GM12878 (cell line): ENCODE data around the gene NPW. TPM values are rescaled to one million over a fixed set of nuclear protein-coding genes. Genes with fewer than 3 reads are reported as not detected.

Experiments used
- CREM ChIP-seq: IDR thresholded peaks from 2 replicates; pipeline ENCODE4 v1.6.1; 2014; ENCODE audit warnings: antibody characterized with exemption, low read depth
- FOXK2 ChIP-seq: fragments of 450-650 bp; IDR thresholded peaks from 2 replicates; pipeline ENCODE4 v1.6.1; 2017; ENCODE audit warnings: mild to moderate bottlenecking, moderate library complexity
- HDAC2 ChIP-seq: fragments of 200-600 bp; sonication (generic); IDR thresholded peaks from 2 replicates; pipeline ENCODE4 v1.6.1; 2017
- IKZF2 ChIP-seq, 2 experiments: fragments of 450-650 bp; IDR thresholded peaks; 2 replicates each; pipeline ENCODE4 v1.6.1; 2017; ENCODE audit warnings: mild to moderate bottlenecking in 2 of 2, moderate library complexity in 2 of 2
- LARP7 ChIP-seq: fragments of 450-650 bp; IDR thresholded peaks from 2 replicates; pipeline ENCODE4 v1.6.1; 2017; ENCODE audit warnings: mild to moderate bottlenecking
- MYC ChIP-seq: IDR thresholded peaks from 2 replicates; pipeline ENCODE4 v1.6.1; 2011; ENCODE audit warnings: mild to moderate bottlenecking, low read length, moderate library complexity, inconsistent platforms; ENCODE audit not compliant: insufficient read depth, insufficient replicate concordance, insufficient read length, severe bottlenecking
- NFIC ChIP-seq: IDR thresholded peaks from 2 replicates; pipeline ENCODE4 v1.6.1; 2012; ENCODE audit warnings: low read depth, mild to moderate bottlenecking, inconsistent platforms, low read length, moderate library complexity
- SMARCA5 ChIP-seq: fragments of 450-650 bp; IDR thresholded peaks from 2 replicates; pipeline ENCODE4 v1.6.1; 2017; ENCODE audit warnings: mild to moderate bottlenecking
- SP1 ChIP-seq: IDR thresholded peaks from one replicate; pipeline ENCODE4 v1.6.1; 2011; ENCODE audit warnings: low read depth, low read length
- SREBF1 ChIP-seq: IDR thresholded peaks from 2 replicates; pipeline ENCODE4 v1.6.1; 2012; ENCODE audit warnings: mild to moderate bottlenecking, low read length
- TBL1XR1 ChIP-seq: IDR thresholded peaks from 2 replicates; pipeline ENCODE4 v1.6.1; 2012; ENCODE audit warnings: low read depth, low read length, improper control_type of control experiment
- TCF12 ChIP-seq: IDR thresholded peaks from 2 replicates; pipeline ENCODE4 v1.6.1; 2011; ENCODE audit warnings: low read depth, mild to moderate bottlenecking, low read length
- WRNIP1 ChIP-seq: IDR thresholded peaks from 2 replicates; pipeline ENCODE4 v1.6.1; 2011; ENCODE audit warnings: low read depth, low read length, improper control_type of control experiment, borderline replicate concordance
- YBX1 ChIP-seq: fragments of 450-650 bp; IDR thresholded peaks from 2 replicates; pipeline ENCODE4 v1.6.1; 2016; ENCODE audit warnings: antibody characterized with exemption
- ZNF24 ChIP-seq: fragments of 450-650 bp; IDR thresholded peaks from 2 replicates; pipeline ENCODE4 v1.6.1; 2017; ENCODE audit warnings: antibody characterized with exemption, mild to moderate bottlenecking
- ZZZ3 ChIP-seq: IDR thresholded peaks from 2 replicates; pipeline ENCODE4 v1.6.1; 2011; ENCODE audit warnings: low read depth; ENCODE audit not compliant: control insufficient read depth, insufficient read length
- polyA plus RNA-seq, 11 experiments: library from polyadenylated mRNA; depleted of rRNA in 4 of 11; unstranded in 6 of 11; stranded (reverse) in 5 of 11; fragments of >200 nt; fragmentation: Nextera tagmentation in 4 of 11; fragmentation: Illumina TruSeq in 1 of 11; extraction: Ambion mirVana in 4 of 11; extraction: Trizol in 1 of 11; gene quantifications; 1 replicate in 1 of 11; 2 replicates in 10 of 11; pipeline versions ENCODE4 v1.2.1 to v1.2.3, GENCODE V29; 2011 to 2016; ENCODE audit warnings: inconsistent platforms in 2 of 11, missing spikeins in 2 of 11, low read depth in 1 of 11
- total RNA-seq, 4 experiments: library from RNA; depleted of rRNA in 3 of 4; stranded (reverse); fragments of >200 nt in 3 of 4; fragmentation: Illumina TruSeq in 1 of 4; extraction: Trizol in 1 of 4; gene quantifications; 2 replicates each; pipeline versions ENCODE4 v1.2.1 to v1.2.3, GENCODE V29; 2013 to 2021
- TF ChIP-seq, protein P1 (sequence below): IDR thresholded peaks from 2 replicates; pipeline ENCODE4 v1.6.1; 2012; ENCODE audit warnings: low read depth, low read length, improper control_type of control experiment
- TF ChIP-seq, protein P2 (sequence below): fragments of 450-650 bp; IDR thresholded peaks from 2 replicates; pipeline ENCODE4 v1.6.1; 2017; ENCODE audit warnings: mild to moderate bottlenecking, low read depth, inconsistent platforms; ENCODE audit not compliant: poor library complexity, severe bottlenecking
- TF ChIP-seq, protein P3 (sequence below): IDR thresholded peaks from 2 replicates; pipeline ENCODE4 v1.6.1; 2012; ENCODE audit warnings: low read depth, low read length, improper control_type of control experiment
- TF ChIP-seq, protein P4 (sequence below): fragments of 450-650 bp; IDR thresholded peaks from 2 replicates; pipeline ENCODE4 v1.6.1; 2016; ENCODE audit warnings: mild to moderate bottlenecking
- TF ChIP-seq, protein P5 (sequence below): IDR thresholded peaks from 2 replicates; pipeline ENCODE4 v1.6.1; 2012; ENCODE audit warnings: improper control_type of control experiment, low read depth, low read length; ENCODE audit not compliant: insufficient replicate concordance

The NPW gene
- total and polyA plus RNA-seq, 10 of the 15 experiments (the other 5 are each of a cell fraction or from before 2014, with no cell fraction given): 0.23 to 2.5 (median 0.98) TPM; not detected in 4

DNA sequence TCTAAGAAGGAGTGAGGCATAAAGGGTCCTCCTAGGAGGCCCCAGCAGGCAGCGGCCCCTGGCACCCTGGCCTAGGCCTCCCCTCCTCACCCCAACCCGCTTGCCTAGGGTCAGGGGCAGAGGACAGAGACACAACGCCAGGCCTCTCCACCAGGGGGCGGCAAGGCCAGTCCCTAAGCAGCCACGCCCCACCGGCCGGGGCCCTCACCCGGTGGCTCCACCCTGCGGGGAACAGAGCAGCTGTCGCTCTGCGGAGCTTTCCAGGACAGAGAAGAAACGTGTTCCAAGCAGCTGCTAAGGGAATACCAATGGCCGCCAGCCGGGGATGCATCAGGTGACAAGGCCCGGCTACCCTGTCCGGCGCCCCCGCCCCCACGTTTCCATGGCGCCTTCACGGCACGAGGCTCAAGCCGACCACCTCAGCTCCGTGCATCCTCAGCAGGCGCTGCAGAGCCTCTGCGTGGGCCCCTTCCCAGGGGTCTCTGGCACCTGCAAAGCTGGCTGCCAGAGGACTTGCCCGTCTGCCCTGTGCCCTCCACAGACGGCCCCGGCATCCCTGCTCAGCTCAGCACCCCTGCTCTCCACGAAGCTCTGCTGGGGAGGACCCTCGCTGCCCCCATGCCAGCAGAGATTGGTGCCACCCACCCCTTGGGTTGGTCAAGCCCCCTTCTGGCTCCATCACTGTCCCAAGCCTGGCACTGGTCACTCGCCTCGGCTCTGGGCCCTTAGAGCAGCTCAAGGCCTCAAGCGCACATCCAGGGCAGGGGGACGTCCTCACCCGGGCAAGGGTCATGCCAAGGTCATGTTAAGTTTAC, 15.6 kb upstream of the NPW start (continued):
- TF ChIP-seq YBX1: no peak
- peak; percentile 79; the same call in 1 of the 2 replicates for TF ChIP-seq SMARCA5
- TF ChIP-seq ZNF24: no peak
- TF ChIP-seq ZZZ3: no peak
- TF ChIP-seq, protein P1, sequence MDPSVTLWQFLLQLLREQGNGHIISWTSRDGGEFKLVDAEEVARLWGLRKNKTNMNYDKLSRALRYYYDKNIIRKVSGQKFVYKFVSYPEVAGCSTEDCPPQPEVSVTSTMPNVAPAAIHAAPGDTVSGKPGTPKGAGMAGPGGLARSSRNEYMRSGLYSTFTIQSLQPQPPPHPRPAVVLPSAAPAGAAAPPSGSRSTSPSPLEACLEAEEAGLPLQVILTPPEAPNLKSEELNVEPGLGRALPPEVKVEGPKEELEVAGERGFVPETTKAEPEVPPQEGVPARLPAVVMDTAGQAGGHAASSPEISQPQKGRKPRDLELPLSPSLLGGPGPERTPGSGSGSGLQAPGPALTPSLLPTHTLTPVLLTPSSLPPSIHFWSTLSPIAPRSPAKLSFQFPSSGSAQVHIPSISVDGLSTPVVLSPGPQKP: no peak
- TF ChIP-seq LARP7: 0 out of 2 replicates have a peak, but pooled peaks have one; percentile 18
- TF ChIP-seq, protein P2, sequence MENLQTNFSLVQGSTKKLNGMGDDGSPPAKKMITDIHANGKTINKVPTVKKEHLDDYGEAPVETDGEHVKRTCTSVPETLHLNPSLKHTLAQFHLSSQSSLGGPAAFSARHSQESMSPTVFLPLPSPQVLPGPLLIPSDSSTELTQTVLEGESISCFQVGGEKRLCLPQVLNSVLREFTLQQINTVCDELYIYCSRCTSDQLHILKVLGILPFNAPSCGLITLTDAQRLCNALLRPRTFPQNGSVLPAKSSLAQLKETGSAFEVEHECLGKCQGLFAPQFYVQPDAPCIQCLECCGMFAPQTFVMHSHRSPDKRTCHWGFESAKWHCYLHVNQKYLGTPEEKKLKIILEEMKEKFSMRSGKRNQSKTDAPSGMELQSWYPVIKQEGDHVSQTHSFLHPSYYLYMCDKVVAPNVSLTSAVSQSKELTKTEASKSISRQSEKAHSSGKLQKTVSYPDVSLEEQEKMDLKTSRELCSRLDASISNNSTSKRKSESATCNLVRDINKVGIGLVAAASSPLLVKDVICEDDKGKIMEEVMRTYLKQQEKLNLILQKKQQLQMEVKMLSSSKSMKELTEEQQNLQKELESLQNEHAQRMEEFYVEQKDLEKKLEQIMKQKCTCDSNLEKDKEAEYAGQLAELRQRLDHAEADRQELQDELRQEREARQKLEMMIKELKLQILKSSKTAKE: no peak
- TF ChIP-seq SP1: peak; percentile 75
- TF ChIP-seq FOXK2: no peak
- TF ChIP-seq WRNIP1: no peak
- TF ChIP-seq TBL1XR1: no peak
- TF ChIP-seq, protein P3, sequence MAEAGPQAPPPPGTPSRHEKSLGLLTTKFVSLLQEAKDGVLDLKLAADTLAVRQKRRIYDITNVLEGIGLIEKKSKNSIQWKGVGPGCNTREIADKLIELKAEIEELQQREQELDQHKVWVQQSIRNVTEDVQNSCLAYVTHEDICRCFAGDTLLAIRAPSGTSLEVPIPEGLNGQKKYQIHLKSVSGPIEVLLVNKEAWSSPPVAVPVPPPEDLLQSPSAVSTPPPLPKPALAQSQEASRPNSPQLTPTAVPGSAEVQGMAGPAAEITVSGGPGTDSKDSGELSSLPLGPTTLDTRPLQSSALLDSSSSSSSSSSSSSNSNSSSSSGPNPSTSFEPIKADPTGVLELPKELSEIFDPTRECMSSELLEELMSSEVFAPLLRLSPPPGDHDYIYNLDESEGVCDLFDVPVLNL: no peak
- TF ChIP-seq IKZF2 (IDR thresholded peaks at IDR 0.05): no peak
- TF ChIP-seq TCF12: peak; percentile 65; the same call in 1 of the 2 replicates
- TF ChIP-seq MYC: no peak
- TF ChIP-seq, protein P4, sequence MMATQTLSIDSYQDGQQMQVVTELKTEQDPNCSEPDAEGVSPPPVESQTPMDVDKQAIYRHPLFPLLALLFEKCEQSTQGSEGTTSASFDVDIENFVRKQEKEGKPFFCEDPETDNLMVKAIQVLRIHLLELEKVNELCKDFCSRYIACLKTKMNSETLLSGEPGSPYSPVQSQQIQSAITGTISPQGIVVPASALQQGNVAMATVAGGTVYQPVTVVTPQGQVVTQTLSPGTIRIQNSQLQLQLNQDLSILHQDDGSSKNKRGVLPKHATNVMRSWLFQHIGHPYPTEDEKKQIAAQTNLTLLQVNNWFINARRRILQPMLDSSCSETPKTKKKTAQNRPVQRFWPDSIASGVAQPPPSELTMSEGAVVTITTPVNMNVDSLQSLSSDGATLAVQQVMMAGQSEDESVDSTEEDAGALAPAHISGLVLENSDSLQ: peak; percentile 83
- TF ChIP-seq, protein P5, sequence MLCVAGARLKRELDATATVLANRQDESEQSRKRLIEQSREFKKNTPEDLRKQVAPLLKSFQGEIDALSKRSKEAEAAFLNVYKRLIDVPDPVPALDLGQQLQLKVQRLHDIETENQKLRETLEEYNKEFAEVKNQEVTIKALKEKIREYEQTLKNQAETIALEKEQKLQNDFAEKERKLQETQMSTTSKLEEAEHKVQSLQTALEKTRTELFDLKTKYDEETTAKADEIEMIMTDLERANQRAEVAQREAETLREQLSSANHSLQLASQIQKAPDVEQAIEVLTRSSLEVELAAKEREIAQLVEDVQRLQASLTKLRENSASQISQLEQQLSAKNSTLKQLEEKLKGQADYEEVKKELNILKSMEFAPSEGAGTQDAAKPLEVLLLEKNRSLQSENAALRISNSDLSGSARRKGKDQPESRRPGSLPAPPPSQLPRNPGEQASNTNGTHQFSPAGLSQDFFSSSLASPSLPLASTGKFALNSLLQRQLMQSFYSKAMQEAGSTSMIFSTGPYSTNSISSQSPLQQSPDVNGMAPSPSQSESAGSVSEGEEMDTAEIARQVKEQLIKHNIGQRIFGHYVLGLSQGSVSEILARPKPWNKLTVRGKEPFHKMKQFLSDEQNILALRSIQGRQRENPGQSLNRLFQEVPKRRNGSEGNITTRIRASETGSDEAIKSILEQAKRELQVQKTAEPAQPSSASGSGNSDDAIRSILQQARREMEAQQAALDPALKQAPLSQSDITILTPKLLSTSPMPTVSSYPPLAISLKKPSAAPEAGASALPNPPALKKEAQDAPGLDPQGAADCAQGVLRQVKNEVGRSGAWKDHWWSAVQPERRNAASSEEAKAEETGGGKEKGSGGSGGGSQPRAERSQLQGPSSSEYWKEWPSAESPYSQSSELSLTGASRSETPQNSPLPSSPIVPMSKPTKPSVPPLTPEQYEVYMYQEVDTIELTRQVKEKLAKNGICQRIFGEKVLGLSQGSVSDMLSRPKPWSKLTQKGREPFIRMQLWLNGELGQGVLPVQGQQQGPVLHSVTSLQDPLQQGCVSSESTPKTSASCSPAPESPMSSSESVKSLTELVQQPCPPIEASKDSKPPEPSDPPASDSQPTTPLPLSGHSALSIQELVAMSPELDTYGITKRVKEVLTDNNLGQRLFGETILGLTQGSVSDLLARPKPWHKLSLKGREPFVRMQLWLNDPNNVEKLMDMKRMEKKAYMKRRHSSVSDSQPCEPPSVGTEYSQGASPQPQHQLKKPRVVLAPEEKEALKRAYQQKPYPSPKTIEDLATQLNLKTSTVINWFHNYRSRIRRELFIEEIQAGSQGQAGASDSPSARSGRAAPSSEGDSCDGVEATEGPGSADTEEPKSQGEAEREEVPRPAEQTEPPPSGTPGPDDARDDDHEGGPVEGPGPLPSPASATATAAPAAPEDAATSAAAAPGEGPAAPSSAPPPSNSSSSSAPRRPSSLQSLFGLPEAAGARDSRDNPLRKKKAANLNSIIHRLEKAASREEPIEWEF: no peak
- no peak for TF ChIP-seq HDAC2
- no peak for TF ChIP-seq CREM
- no peak for TF ChIP-seq NFIC
- no peak for TF ChIP-seq SREBF1
